K562 (cell line): ENCODE data around the gene SLC13A4.

ENCODE experiments used
- CTCF ChIP-seq, 3 experiments: IDR thresholded peaks in 2 of 3; conservative IDR thresholded peaks in 1 of 3; 2 replicates each; pipeline ENCODE4 v1.5.1; 2011 to 2012; ENCODE audit warnings: low read length in 3 of 3, mild to moderate bottlenecking in 3 of 3, control low read depth in 2 of 3, improper control_type of control experiment in 1 of 3, inconsistent platforms in 1 of 3, low read depth in 1 of 3, mixed read lengths in 1 of 3, moderate library complexity in 1 of 3; ENCODE audit not compliant: insufficient read depth in 2 of 3
- EZH2 ChIP-seq: IDR thresholded peaks from 2 replicates; pipeline ENCODE4 v1.6.1; 2012; ENCODE audit warnings: low read depth, mild to moderate bottlenecking, inconsistent platforms, low read length, borderline replicate concordance
- HDAC2 ChIP-seq: fragments of 450-650 bp; IDR thresholded peaks from 2 replicates; pipeline ENCODE4 v1.6.1; 2016; ENCODE audit warnings: mild to moderate bottlenecking
- RCOR1 ChIP-seq, 2 experiments: IDR thresholded peaks; 2 replicates each; pipeline ENCODE4 v1.6.1; 2012; ENCODE audit warnings: low read depth in 2 of 2, low read length in 2 of 2, borderline replicate concordance in 1 of 2, improper control_type of control experiment in 1 of 2
- ZNF134 ChIP-seq: fragments of 250-450 bp; sonication (Bioruptor Pico); conservative IDR thresholded peaks from 2 replicates; pipeline ENCODE4 v1.4.0; 2020
- TF ChIP-seq, protein P1 (sequence below), 2 experiments: IDR thresholded peaks in 1 of 2; conservative IDR thresholded peaks in 1 of 2; 2 replicates each; pipeline ENCODE4 v1.6.1; 2016; ENCODE audit warnings: low read depth in 2 of 2, mild to moderate bottlenecking in 1 of 2, missing compliant biosample characterization in 1 of 2, missing genetic modification characterization in 1 of 2, moderate library complexity in 1 of 2
- TF ChIP-seq, protein P2 (sequence below): sonication (generic); formaldehyde crosslinking; IDR thresholded peaks from 2 replicates; pipeline ENCODE4 v1.4.0; 2020; ENCODE audit warnings: mild to moderate bottlenecking, missing genetic modification reagents

GRCh38 chr7:135716677-135717238 lies 11.2 kb downstream of the SLC13A4 start:
- TF ChIP-seq, protein P1, sequence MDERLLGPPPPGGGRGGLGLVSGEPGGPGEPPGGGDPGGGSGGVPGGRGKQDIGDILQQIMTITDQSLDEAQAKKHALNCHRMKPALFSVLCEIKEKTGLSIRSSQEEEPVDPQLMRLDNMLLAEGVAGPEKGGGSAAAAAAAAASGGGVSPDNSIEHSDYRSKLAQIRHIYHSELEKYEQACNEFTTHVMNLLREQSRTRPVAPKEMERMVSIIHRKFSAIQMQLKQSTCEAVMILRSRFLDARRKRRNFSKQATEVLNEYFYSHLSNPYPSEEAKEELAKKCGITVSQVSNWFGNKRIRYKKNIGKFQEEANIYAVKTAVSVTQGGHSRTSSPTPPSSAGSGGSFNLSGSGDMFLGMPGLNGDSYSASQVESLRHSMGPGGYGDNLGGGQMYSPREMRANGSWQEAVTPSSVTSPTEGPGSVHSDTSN (CRISPR knock-in tag; IDR thresholded peaks at IDR 0.05; ENCODE audit: low read depth) = no peak
- TF ChIP-seq, protein P1 (tag; conservative IDR thresholded peaks at IDR 0.05; ENCODE audit: low read depth) = no peak
- TF ChIP-seq RCOR1 (IDR thresholded peaks at IDR 0.05; ENCODE audit: borderline replicate concordance in 1 of 2, low read depth in 2 of 2, low read length in 2 of 2) (no peak), CTCF (IDR thresholded peaks at IDR 0.05 in 2 of 3, conservative IDR thresholded peaks at IDR 0.05 in 1 of 3; ENCODE audit: insufficient read depth in 2 of 3, low read depth in 1 of 3, low read length in 3 of 3) (no peak), ZNF134 (no peak), HDAC2 (no peak), EZH2 (no peak)
- TF ChIP-seq, protein P2, sequence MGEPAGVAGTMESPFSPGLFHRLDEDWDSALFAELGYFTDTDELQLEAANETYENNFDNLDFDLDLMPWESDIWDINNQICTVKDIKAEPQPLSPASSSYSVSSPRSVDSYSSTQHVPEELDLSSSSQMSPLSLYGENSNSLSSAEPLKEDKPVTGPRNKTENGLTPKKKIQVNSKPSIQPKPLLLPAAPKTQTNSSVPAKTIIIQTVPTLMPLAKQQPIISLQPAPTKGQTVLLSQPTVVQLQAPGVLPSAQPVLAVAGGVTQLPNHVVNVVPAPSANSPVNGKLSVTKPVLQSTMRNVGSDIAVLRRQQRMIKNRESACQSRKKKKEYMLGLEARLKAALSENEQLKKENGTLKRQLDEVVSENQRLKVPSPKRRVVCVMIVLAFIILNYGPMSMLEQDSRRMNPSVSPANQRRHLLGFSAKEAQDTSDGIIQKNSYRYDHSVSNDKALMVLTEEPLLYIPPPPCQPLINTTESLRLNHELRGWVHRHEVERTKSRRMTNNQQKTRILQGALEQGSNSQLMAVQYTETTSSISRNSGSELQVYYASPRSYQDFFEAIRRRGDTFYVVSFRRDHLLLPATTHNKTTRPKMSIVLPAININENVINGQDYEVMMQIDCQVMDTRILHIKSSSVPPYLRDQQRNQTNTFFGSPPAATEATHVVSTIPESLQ (CRISPR knock-in tag) = no peak
